GM19238 (cell line): ENCODE measurements around the gene CLEC4D.
"Not testable (repeated sequence)": the region's sequence is repeated elsewhere in the genome, so short reads cannot be mapped to it uniquely, and the experiment has no call there.

ENCODE experiments used
- DNase-seq: peaks from one replicate; pipeline ENCODE4 v3.0.0; 2011; ENCODE audit warnings: low spot score; ENCODE audit not compliant: insufficient read length

Gene CLEC4D

GRCh38 chr12:8532045-8532444 is 18.7 kb downstream of the CLEC4D start:
- no peak for DNase-seq

- not testable (repeated sequence) for DNase-seq
Measured at GRCh38 chr12:8537820-8538219, 24.5 kb downstream of the CLEC4D start.

- DNase-seq, result not testable (repeated sequence)
Measured at GRCh38 chr12:8540831-8541230, 27.5 kb downstream of the CLEC4D start, which contains the start of gene CLEC4E. TSS of gene CLEC4E (minus strand) at chr12:8540905. CDS start at chr12:8540797, 108 bp downstream.

- DNase-seq, result no peak
Measured at GRCh38 chr12:8541562-8541961, 28.3 kb downstream of the CLEC4D start.

- DNase-seq, result peak; percentile 49
Measured at GRCh38 chr12:8544295-8544694, 31.0 kb downstream of the CLEC4D start.

GRCh38 chr12:8546591-8546990 is 33.3 kb downstream of the CLEC4D start:
- DNase-seq, result no peak

GRCh38 chr12:8547645-8548044 is 34.3 kb downstream of the CLEC4D start:
- no peak for DNase-seq

- DNase-seq, result no peak
Measured at GRCh38 chr12:8548192-8548591, 34.9 kb downstream of the CLEC4D start.

GRCh38 chr12:8549381-8549780 is 36.1 kb downstream of the CLEC4D start:
- no peak for DNase-seq

- DNase-seq, result no peak
Measured at GRCh38 chr12:8553088-8553627, 39.9 kb downstream of the CLEC4D start.

GRCh38 chr12:8554451-8555195 is 41.3 kb downstream of the CLEC4D start:
- no peak for DNase-seq

GRCh38 chr12:8556531-8557097 is 43.3 kb downstream of the CLEC4D start:
- DNase-seq, result no peak

GRCh38 chr12:8559676-8560075 is 46.4 kb downstream of the CLEC4D start:
- DNase-seq, result no peak

GRCh38 chr12:8561011-8561410 is 47.7 kb downstream of the CLEC4D start:
- no peak for DNase-seq

GRCh38 chr12:8562310-8562709 is 49.0 kb downstream of the CLEC4D start:
- no peak for DNase-seq

- no peak for DNase-seq
Measured at GRCh38 chr12:8563356-8563755, 50.1 kb downstream of the CLEC4D start.

GRCh38 chr12:8564656-8565055 is 51.4 kb downstream of the CLEC4D start:
- DNase-seq, result no peak

- DNase-seq, result not testable (repeated sequence)
Measured at GRCh38 chr12:8566052-8566451, 52.7 kb downstream of the CLEC4D start.

- DNase-seq, result no peak
Measured at GRCh38 chr12:8566525-8566924, 53.2 kb downstream of the CLEC4D start.
